ENCODE measurements around the gene CDKN1C. TPM values are rescaled to one million over a fixed set of nuclear protein-coding genes. Genes with fewer than 3 reads are reported as not detected.

Gene CDKN1C
- total RNA-seq, 2 donors from 2014 or later = 10.9 to 18.2 TPM

DNA sequence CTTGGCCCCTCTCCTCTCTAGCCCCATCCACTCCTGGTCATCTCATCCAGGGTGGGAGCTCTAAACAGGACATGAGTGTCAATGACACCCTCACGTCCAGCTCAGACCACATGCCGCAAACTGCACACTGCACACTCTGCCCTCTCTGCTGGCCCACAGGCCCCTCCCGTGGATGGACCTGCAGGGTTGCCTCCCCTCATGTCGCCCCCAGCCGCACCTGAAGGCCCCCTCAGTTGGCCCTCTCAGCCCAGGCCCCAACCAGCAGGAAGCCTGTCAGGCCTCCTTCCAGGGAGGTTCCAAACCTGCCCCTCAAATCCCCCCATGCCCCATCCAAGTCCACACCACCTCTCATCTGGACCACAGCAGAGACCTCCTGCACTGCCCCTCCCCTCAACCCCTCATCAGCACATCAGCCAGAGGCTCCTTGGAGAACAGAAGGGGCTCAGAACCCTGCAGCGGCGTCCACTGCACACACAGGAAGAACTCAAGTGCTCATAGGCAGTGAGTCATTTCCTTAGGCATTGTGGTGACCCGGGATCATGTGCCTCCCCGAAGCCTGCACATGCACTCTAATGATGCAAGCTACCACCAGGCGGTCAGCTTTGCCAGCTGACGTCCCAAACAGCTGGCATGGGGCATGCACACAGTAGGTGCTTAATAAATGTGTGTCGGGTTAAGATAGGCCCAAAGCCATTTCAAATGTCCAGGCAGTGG, 12.9 kb upstream of the CDKN1C start:
- intact Hi-C loops (cut with DNase I) = loop anchor here (5.0 to 10.0 kb wide), 2 partner anchors 466 to 704 kb away; no protein-coding TSS in a partner anchor
- TF ChIP-seq, protein P1, sequence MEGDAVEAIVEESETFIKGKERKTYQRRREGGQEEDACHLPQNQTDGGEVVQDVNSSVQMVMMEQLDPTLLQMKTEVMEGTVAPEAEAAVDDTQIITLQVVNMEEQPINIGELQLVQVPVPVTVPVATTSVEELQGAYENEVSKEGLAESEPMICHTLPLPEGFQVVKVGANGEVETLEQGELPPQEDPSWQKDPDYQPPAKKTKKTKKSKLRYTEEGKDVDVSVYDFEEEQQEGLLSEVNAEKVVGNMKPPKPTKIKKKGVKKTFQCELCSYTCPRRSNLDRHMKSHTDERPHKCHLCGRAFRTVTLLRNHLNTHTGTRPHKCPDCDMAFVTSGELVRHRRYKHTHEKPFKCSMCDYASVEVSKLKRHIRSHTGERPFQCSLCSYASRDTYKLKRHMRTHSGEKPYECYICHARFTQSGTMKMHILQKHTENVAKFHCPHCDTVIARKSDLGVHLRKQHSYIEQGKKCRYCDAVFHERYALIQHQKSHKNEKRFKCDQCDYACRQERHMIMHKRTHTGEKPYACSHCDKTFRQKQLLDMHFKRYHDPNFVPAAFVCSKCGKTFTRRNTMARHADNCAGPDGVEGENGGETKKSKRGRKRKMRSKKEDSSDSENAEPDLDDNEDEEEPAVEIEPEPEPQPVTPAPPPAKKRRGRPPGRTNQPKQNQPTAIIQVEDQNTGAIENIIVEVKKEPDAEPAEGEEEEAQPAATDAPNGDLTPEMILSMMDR (IDR thresholded peaks at IDR 0.05) = no peak
- peaks cover 10% of the 10 kb centered on the region for H3K4me1 ChIP-seq
- H3K4me3 ChIP-seq = no peak overlapping the region
- H3K9ac ChIP-seq (ENCODE audit: low read depth in 2 of 2, low read length in 2 of 2) = peak overlapping the region in 1 of 2 donors; percentile 40
- H3K36me3 ChIP-seq = no peaks in the 10 kb centered on the region
- DNase-seq = peak; percentile 58
- no peaks in the 10 kb centered on the region for H3K9me3 ChIP-seq
- peak overlapping the region; percentile 57 for H3K27ac ChIP-seq
- H3K27me3 ChIP-seq = no peaks in the 10 kb centered on the region

DNA sequence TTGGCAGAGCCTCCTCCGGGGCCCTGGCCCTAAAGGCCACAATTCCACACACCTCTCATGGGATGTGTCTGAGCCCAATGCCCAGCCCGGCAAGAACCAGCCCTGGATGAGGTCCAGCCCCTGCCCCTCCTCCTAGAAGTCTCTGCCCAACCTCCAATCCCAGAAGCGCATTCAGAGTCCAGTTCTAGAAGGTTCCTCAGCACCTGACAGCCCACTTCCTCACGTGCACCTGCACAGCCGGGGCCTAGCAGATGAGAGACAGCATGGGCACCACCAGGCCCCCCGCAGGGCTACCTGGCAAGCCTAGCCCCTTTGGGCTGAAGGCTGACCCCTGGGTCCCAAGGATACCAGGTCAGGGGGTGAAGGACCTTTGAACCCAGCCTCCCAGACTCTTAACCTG, 11.5 kb upstream of the CDKN1C start:
- intact Hi-C loops (cut with DNase I) = loop anchor here (5.0 to 10.0 kb wide), 2 partner anchors 465 to 702 kb away; no protein-coding TSS in a partner anchor
- no peaks in the 10 kb centered on the region for H3K27me3 ChIP-seq

GRCh38 chr11:2896047-2896446, 10.5 kb upstream of the CDKN1C start:
- H3K9me3 ChIP-seq = no peaks in the 10 kb centered on the region
- H3K27me3 ChIP-seq = no peaks in the 10 kb centered on the region
- DNase-seq = no peak
- no peaks in the 10 kb centered on the region for H3K36me3 ChIP-seq
- TF ChIP-seq, protein P1 (IDR thresholded peaks at IDR 0.05) = no peak
- H3K4me3 ChIP-seq = no peak overlapping the region
- H3K9ac ChIP-seq (ENCODE audit: low read depth in 2 of 2, low read length in 2 of 2) = no peak overlapping the region
- peaks cover 10% of the 10 kb centered on the region for H3K4me1 ChIP-seq
- H3K27ac ChIP-seq = no peak overlapping the region
- intact Hi-C loops (cut with DNase I) = loop anchor here (5.0 to 10.0 kb wide), 2 partner anchors 464 to 701 kb away; no protein-coding TSS in a partner anchor

More for the DNA sequence above, 11.5 kb upstream of the CDKN1C start:
- H3K9me3 ChIP-seq = no peaks in the 10 kb centered on the region
- H3K9ac ChIP-seq (ENCODE audit: low read depth in 2 of 2, low read length in 2 of 2) = no peak overlapping the region
- no peak overlapping the region for H3K27ac ChIP-seq
- no peak overlapping the region for H3K4me3 ChIP-seq
- DNase-seq = no peak
- H3K4me1 ChIP-seq = peaks cover 8% of the 10 kb centered on the region
- H3K36me3 ChIP-seq = no peaks in the 10 kb centered on the region
- TF ChIP-seq, protein P1 (IDR thresholded peaks at IDR 0.05) = no peak

GRCh38 chr11:2893935-2894334, 8.4 kb upstream of the CDKN1C start:
- peaks cover 10% of the 10 kb centered on the region for H3K4me1 ChIP-seq
- intact Hi-C loops (cut with DNase I) = loop anchor here (5.0 to 10.0 kb wide), 2 partner anchors 38 to 699 kb away; no protein-coding TSS in a partner anchor
- H3K9ac ChIP-seq (ENCODE audit: low read depth in 2 of 2, low read length in 2 of 2) = no peak overlapping the region
- TF ChIP-seq, protein P1 (IDR thresholded peaks at IDR 0.05) = no peak
- no peak overlapping the region for H3K27ac ChIP-seq
- no peak for DNase-seq
- no peaks in the 10 kb centered on the region for H3K36me3 ChIP-seq
- no peak overlapping the region for H3K4me3 ChIP-seq
- no peaks in the 10 kb centered on the region for H3K27me3 ChIP-seq
- no peaks in the 10 kb centered on the region for H3K9me3 ChIP-seq

- Histone ChIP-seq H3K9me3 (no peaks in the 10 kb centered on the region), H3K4me3 (peak overlapping the region; percentile 26)
Measured at GRCh38 chr11:2892967-2893528, 7.5 kb upstream of the CDKN1C start.

More at GRCh38 chr11:2892967-2893528, 7.5 kb upstream of the CDKN1C start:
- TF ChIP-seq, protein P1 (IDR thresholded peaks at IDR 0.05) = no peak
- peak overlapping the region; percentile 64 to 69 for H3K9ac ChIP-seq (ENCODE audit: low read depth in 2 of 2, low read length in 2 of 2)
- no peaks in the 10 kb centered on the region for H3K36me3 ChIP-seq
- intact Hi-C loops (cut with DNase I) = loop anchor here (5.0 to 10.0 kb wide), 2 partner anchors 39 to 698 kb away; no protein-coding TSS in a partner anchor
- DNase-seq = peak; percentile 60
- H3K4me1 ChIP-seq = peaks cover 10% of the 10 kb centered on the region
- peak overlapping the region; percentile 2 for H3K27ac ChIP-seq
- no peaks in the 10 kb centered on the region for H3K27me3 ChIP-seq
